Stimulated activated CD4-positive, alpha-beta T cell treated with anti-CD3 and anti-CD28 coated beads, Interleukin-15, amount 100 ng/mL, for 24 hours (primary cell): ENCODE measurements around the gene ETHE1.
"Not testable (repeated sequence)": the region's sequence is repeated elsewhere in the genome, so short reads cannot be mapped to it uniquely, and the experiment has no call there.

Experiments used
- DNase-seq: peaks from one replicate; pipeline ENCODE4 v3.0.0-alpha.2; 2020

The ETHE1 gene

DNA sequence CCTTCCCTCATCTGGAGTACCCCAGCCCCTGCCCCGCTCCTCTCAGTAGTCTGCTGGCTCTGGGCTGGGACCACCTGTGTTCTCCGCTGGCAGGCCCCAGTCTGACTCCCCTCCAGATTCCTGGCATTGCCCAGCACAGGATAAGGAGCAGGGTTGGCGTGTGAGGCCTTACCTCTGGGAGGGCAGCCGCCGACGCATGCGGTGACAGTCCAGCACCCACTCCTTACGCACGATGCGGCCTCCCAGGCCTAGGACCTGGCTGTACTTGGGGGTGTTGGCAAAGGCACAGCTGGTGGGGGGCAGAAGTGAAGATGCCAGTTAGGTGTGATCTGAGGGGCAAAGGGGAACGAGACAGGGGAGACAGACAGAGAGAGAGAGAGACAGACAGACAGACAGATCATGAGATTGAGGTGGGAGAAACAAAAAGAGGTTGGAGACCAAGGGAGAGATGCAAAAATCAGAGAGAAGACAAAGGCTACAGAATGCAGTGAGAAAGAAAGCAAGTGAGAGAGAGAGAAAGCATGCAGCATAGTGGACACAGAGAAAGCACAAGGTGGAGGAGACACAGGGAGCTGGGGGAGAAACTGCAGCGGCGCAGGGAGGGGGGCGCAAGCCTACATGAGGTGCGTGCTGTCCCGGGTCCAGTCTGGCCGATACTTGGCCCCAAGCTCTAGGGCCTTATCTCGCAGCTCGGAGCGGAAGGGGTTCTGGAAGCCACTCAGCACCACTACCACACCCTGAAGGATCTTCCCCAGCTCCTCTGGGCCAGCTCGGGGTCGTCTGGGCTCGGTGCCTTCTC lies 24.6 kb upstream of the ETHE1 start:
- no peak for DNase-seq

DNA sequence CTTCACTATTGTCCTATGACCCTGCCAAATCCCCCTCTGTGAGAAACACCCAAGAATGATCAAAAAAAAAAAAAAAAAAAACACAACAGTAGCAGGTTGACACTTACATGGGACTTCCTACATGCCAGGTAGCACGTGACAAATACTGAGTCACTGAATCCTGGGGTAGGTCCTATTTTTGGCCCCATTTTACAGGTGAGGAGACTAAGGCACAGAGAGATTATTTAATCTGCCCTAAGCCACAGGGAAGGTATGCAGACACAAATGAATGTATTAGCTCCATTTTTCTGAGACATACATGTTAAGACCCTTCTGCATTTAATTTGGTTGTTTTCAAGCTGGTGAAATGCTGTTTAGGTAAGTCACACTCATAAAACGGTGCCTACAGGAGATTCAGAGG lies 21.7 kb upstream of the ETHE1 start:
- DNase-seq: no peak

DNA sequence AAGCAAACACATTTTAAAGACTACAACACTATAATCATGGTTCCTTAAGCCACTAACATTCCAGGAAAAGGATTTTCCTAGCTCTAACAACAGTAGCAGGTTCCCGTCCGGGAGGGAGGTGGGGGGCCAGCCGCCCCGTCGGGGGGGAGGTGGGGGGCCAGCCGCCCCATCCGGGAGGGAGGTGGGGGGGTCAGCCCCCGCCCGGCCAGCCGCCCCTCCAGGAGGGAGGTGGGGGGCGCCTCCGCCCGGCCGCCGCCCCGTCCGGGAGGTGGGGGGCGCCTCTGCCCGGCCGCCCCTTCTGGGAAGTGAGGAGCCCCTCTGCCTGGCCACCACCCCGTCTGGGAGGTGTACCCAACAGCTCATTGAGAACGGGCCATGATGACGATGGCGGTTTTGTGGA lies 20.9 kb upstream of the ETHE1 start:
- not testable (repeated sequence) for DNase-seq

DNA sequence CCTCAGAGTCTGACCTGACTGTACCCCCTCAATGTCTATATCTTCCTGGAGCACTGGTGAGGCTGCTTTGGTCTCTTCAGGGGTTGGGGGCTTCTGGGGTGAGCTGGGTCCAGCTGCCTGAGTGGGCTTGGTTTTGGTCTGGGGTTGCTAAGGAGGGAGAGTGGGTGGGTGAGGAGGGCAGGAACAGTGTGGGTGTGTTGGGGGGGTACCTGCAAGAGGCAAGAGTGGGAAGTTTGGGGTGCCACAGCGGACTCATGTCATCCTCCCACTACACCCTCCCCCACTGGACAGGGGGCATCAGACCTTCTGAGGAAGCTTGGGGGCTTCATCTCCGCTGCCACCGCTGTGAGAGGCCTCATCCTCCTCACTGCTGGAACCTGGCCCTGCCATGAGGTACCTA lies 19.6 kb upstream of the ETHE1 start:
- no peak for DNase-seq

DNA sequence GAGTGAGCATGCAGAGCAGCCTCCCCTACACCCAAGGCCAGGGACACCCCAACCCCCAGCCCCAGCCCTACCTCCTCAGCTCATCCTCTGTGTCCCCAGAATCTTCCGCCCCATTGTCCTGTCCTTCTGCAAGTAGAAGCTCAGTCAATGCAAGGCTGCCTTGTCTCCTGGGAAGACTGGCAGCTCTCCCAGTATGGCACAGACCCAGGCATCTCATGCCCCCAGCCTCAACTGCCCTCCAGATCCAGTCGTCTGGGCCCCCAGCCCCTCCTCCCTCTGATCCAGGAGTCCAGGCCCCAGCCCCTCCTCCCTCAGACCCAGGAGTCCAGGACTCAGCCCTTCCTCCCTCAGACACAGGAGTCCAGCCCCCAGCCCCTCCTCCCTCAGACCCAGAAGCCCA lies 19.0 kb upstream of the ETHE1 start:
- no peak for DNase-seq

DNA sequence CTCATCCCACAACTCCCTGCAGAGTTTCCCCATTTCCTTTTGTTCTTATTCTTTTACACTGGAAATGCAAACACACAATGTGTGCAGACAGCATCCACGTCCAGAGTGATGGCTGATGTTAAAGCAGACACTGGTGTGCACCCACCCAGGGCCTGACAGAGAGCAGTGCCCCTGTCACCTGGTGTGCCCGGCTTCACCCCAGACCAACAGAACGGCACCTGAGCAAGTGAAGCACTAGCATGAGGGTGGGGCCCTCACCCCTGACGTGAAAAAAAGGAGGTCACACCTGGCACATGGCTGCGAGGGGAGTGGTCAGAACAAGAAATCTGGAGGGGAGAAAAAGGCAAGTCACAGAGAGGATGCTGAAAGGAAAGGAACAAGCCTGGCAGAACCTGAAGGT lies 18.3 kb upstream of the ETHE1 start:
- no peak for DNase-seq

DNA sequence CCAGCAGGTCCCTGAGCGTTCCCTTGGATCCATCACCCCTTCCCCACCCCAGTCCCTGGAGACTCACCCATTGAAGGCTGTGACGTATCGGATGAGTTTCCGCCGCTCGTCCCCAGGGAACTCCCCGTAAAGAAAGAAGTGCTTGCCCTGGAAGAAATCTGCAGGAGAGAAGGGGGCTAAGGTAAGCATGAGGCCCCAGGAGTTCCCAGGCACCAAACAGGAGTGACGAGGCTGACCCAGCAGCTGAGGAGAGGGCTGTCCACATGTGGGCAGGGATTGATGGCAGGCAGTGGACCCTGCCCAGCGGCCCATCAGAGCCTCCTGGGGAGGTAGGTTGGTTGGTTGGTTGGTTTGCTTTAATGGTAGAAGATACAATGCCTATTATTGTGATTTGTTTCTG lies 17.1 kb upstream of the ETHE1 start:
- DNase-seq: no peak

DNA sequence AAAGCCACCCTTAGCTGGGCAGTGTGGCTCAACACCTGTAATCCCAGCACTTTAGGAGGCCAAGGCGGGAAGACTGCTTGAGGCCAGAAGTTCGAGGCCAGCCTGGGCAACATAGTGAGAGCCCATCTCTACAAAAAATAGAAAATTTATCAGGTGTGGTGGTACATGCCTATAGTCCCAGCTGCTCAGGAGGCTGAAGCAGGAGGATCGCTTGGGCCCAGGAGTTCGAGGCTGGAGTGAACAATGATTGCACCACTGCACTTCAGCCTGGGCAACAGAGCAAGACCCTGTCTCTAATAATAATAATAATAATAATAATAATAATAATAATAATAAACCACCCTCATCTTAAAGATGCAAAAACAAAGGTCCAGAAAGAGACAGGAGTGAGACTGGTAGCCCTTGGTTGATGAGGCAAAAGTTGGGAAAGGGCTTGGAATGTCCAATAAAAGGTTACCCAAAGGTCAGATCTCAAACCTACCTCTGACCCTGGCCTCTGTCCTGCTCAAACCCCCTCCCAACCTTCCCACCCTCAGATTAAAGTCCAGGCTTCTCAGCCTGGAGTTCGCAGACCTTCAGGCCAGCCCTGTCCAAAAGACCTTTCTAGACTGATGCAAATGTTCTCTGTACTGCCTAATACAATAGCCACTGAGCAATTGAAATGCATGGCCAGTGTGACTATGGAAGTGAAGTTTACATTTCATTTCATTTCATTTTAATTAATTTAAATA lies 15.1 kb upstream of the ETHE1 start:
- DNase-seq: no peak

DNA sequence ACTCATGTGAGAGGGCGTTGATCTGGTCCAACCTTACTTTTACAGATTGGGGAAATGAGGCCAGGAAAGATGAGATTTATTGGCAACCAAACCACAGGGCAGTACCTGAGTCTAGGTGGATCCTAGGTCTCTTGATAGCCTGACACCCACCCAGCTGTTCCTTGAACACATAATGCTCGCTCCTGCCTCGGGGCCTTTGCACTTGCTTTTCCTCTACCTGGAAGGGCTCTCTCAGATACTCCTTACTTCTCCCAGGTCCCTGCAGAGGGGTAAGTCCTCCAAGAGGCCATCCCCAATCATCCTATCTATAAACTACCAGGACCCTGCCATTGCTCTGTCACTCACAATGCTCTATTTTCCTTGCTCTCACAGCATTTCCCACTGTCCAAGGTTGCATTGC lies 13.4 kb upstream of the ETHE1 start:
- DNase-seq: no peak

DNA sequence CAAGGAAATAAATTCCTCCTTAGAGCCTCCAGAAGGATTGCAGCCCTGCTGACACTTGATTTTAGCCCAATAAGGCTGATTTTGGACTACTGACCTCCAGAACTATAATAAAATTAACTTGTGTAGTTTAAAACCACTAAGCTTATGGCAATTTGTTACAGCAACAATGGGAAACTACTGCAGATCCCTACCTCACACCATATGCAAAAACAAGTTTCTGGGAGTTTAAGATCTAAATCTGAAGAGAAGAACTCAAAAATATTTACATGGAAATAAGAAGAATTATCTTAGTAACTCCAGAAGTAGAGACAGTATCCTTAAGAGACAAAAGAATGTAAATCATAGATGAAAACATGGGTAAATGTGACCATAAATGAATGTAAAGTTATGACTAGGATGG lies 11.9 kb upstream of the ETHE1 start:
- no peak for DNase-seq

DNA sequence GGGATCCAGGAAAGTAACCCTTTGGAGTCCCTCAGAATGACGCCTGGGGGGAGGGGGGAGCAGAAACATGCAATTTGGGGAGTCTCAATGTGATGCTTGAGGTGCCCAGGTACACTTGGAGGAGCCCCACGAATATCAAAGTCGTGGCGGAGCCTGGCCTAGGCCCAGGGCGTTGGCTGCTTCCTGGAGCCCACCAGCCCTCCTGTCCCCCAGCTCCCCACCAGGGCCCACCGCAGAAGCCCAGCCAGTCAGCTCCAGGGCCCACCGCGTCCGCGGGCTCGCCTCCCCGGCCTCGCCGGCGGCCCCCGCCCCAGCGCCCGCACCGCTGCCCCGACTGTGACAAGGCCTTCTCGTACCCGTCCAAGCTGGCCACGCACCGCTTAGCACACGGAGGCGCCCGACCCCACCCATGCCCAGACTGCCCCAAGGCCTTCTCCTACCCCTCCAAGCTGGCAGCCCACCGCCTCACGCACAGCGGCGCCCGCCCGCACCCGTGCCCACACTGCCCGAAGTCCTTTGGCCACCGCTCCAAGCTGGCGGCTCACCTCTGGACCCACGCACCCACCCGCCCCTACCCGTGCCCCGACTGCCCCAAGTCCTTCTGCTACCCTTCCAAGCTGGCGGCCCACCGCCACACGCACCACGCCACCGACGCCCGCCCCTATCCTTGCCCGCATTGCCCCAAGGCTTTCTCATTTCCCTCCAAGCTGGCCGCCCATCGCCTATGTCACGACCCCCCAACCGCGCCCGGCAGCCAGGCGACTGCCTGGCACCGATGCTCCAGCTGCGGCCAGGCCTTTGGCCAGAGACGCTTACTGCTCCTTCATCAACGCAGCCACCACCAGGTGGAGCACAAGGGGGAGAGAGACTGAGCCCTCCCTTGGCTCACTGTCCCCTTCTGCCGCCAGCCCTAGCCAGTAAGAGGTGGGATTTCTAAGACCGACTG lies 8.1 kb upstream of the ETHE1 start:
- DNase-seq: peak; percentile 37

DNA sequence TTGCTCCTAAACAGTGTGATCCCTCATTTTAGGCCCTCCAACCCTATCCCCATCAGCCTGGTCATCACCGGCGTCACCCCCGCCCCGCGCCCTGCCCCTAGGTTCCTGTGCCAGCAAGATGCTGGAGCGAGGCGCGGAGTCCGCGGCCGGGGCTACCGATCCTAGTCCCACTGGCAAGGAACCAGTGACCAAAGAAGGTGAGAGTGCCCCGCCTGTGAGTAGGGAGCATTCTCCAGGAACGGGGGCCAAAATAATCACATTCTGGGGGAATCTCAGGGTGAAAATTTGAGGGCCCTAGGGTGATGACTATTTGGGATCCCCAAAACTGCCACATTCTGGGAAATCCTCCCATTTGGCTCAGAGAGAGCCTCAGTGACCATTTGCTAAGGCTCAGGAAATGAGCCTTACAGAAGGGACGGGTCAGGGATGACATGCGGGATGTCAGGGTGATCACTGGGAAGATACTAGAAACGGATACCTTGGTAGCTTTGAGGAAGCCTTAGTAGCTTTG lies 7.4 kb upstream of the ETHE1 start:
- no peak for DNase-seq

DNA sequence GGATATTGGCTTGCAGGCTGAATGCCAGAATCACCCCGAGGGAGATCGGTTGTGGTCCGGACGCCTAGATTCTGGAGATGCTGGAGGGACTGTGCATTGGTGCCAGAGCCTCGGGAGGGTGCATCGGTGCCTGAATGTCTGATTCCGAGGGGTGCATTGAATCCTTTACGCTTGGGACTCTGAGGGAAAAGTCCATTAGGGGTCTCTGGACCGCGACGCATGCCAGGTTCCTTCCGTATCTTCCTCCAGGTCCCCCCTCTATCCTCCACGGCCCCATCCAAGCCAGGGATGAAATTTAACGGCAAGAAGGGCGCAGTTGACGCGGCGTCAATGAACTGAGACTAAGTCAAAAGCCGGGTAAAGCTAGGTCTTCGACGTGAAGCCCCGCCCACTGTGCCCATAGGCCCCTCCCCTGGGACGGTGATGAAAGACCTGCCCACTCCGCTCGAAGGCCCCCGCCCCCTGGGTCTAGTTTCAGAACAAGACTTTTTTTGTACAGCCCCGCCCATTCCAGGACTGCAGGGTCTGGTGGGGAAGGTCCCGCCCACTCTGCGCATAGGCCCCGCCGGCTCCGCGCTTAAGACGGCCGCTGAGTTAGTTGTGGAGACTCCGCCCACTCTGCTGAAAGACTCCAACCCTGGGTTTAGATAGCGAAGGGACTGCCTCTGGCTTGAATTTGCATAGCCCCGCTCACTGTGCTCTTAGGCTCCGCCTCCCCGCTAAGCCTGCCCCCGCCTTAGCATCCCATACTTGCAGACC lies 6.7 kb upstream of the ETHE1 start:
- peak; percentile 97 for DNase-seq

DNA sequence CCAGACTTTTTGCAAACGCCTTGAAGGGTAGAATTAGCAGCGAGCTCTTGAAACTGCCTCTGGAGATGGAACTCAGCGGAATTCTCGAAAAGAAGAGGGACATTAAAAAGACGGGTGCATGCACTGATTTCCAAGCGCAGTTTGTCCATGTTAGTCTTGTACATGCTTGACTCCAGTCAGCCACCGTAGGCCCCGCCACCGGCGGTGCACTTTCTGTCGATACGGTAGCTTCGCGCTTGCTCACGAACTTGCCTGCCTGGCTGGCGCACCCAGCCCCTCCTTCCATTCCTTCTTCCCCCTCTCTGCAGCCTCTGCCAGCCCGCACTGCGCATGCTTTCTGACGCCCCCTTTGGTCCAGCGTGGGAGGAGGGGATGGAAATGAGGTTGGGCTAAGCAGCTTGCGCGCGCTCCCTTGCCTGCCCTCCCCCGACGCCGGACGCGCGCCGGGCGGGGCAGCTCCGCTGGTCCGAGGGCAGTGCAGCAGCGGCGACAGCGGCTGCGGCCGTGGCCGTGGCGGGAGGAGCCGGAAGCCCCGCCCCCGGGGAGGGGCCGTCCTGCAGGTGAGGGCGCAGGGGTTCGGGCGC lies 6.1 kb upstream of the ETHE1 start, which contains the start of gene ZNF575:
Gene ZNF575, plus strand, starts transcription at position 227 of the 584 bp plus-strand sequence. CDS start 1,235 bp downstream, outside the sequence.
- peak; percentile 92 for DNase-seq

DNA sequence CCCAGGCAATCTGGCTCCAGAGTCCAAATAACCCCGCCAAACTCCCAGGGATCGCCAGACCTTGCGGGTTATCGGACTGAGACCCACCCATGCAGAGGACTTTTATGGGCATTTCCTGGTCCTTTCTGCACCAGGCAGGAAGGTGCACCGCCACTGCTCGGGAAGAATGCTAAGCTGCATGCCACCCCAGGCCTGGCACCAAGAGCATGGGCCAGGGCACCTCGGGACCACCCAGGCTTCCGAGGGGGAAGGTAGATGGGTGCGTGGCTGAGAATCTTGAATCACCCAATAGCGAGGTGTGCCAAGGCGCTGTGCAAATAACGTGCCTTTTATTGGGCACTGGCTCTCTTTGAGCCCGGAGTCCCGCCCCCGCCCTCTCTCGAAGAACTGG lies 5.6 kb upstream of the ETHE1 start:
- DNase-seq: no peak

DNA sequence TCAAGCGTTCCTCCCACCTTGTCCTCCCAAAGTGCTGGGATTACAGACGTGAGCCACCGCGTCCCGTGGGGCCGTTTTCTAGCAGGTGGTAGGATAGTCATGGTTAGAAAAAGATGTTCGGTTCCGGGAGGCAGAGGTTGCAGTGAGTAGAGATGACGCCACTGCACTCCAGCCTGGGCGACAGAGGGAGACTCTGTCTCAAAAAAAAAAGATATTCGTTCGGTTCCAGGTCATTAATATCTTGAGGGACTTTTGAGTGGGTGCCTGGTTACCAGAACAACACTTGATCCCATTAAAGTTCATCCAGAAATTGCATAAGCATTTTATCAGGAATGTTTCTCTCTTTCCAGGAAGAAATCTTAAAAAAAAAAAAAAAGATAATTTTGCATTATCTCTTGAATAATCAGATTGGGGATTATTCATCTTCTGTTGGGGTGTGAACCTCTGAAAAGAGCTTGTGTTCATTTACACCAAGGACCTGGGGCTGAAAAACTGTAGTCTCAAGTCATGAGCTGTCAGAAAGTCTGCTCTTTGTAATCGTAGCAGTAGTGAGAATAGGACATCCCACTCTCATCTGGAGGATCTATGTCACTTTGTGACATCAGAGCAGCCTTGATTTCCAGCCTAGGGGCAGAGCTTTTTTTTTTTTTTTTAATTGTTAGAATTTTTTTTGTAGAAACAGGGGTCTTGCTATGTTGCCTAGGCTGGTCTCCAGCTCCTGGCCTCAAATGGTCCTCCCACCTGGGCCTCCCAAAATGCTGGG lies 1.0 kb upstream of the ETHE1 start:
- DNase-seq: peak; percentile 9

DNA sequence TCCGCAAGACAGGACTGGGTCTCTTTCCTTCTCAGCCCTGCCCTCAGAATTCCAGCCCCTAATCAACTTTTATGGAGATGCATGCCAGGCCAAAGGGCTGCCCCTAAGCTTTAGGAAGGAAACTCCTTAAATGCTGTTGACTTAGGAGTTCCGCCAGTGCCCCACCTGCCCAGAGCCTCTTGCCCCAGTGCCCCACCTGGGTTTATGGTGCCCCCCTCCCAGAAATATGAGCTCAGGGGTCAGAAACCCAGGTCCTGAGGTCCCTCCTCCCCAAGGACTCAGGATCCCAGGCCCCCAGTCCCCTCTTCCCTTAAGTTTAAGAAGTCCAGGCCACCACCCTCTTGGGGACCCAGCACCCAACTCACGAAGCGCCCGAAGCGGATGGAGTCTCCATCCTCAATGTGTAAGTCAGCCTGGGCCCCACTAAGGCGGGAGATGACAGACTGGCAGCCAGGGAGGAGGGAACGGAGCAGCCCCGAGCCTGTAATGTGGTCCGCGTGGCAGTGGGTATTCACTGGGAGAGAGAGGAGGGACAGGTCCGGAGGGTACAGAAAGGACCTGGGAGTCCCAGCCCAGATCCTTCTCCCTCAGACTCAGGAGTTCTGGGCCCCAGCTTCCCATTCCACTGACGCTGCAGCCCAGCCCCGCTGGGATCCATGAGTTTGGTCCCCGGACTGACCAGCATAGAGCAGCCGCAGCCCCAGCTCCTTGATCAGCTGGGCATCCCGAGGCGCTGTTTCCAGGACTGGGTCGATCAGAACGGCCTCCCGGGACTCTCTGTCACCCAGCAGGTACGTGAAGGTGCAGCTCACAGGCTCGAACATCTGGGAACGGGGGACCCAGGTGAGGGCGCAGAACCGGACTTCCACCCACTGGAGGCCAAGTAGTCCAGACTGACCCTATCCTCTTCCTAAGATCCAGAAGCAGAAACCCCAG lies 897 bp downstream of the ETHE1 start:
- DNase-seq: peak; percentile 59

DNA sequence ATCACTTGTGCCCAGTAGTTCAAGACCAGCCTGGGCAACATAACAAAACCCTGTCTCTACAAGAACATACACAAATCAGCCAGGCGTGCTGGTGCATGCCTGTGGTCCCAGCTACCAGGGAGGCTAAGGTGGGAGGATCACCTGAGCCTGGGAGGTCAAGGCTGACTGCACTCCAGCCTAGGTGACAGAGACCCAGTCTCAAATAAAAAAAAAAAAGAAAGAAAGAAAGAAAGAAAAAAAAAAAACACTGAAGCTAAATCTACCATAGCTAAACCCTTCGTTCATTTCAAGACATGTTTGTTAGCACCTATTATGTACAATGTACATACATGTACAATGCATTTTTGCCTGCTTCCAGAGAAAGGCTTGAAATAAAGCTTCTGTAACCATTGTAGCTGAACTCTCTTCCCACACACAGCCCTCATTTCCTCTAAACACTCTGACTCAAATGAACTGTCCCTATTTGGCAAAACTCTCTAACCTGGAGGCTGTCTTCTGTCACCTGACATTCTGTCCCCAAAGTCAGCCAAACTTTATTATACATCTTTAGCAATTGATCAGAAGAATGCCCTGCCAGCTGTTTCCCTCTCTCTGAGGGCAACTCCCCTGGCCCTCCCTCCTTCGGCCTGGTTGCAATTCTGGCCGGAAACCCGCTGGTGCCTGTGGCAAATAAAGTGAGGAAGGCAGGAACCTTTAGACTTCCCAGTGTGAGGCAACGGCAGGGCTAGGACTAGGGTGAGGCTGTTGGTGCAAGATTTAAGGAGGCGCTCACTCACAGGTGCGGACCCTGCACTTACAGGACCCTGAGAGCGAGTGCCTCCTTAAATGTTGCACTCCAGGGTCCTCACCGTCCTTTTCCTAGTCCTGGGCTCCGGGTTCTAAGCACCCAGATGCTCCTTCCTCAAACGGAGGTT lies 1.8 kb downstream of the ETHE1 start:
- DNase-seq: peak; percentile 47

DNA sequence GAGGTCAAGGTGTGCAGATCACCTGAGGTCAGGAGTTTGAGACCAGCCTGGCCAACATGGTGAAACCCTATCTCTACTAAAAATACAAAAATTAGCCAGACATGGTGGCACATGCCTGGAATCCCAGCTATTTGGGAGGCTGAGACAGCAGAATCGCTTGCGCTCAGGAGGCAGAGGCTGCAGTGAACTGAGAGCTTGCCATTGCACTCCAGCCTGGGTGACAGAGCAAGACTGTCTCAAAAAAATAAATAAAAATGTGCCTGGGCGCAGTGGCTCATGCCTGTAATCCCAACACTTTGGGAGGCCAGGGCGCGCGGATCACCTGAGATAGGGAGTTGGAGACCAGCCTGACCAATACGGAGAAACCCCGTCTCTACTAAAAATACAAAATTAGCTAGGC lies 3.3 kb downstream of the ETHE1 start:
- not testable (repeated sequence) for DNase-seq
